CD4-positive, alpha-beta T cell treated with Interleukin-12 subunit alpha and Interleukin-12 subunit beta, for 1 hour (primary cell): ENCODE measurements around the gene LGALS3.
A peak's percentile ranks its signal among the peaks of the same experiment; 100 is the strongest.

Experiments
- DNase-seq: peaks from one replicate; pipeline ENCODE4 v3.0.0-alpha.2; 2020

The LGALS3 gene

GRCh38 chr14:55131370-55132137, 2.5 kb downstream of the LGALS3 start:
- no peak for DNase-seq

GRCh38 chr14:55133416-55133815, 4.4 kb downstream of the LGALS3 start:
- no peak for DNase-seq

DNA sequence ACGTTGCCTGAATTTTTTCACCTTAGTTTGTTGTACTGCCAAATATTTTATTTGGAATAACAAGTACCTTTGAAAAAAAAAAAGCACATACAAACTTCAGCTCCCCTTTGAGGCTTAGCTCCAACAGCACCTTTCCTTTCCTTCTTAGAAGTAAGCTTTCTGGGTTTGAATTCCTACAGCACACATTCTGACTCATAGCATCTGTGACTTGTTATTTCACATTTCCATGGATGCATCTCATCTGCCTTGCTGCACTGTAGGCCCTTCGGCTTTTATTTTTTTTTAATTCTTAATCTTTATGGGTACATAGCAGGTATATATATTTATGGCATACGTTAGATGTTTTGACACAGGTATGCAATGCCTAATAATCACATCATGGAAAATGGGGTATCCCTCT, 7.2 kb downstream of the LGALS3 start:
- no peak for DNase-seq

- no peak for DNase-seq
Measured at GRCh38 chr14:55136885-55137786, 8.1 kb downstream of the LGALS3 start.

DNA sequence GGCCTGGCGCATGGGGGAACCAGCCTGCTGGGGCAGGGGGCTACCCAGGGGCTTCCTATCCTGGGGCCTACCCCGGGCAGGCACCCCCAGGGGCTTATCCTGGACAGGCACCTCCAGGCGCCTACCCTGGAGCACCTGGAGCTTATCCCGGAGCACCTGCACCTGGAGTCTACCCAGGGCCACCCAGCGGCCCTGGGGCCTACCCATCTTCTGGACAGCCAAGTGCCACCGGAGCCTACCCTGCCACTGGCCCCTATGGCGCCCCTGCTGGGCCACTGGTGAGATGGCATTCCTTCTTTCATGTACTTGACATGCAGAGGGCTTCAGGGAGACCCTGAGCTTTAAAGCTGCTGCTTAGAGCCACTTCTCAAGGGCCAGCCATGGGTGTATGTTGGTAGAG, 9.0 kb downstream of the LGALS3 start:
- no peak for DNase-seq

- no peak for DNase-seq
Measured at GRCh38 chr14:55139141-55139540, 10.1 kb downstream of the LGALS3 start.

- no peak for DNase-seq
Measured at GRCh38 chr14:55139696-55140509, 10.9 kb downstream of the LGALS3 start.

DNA sequence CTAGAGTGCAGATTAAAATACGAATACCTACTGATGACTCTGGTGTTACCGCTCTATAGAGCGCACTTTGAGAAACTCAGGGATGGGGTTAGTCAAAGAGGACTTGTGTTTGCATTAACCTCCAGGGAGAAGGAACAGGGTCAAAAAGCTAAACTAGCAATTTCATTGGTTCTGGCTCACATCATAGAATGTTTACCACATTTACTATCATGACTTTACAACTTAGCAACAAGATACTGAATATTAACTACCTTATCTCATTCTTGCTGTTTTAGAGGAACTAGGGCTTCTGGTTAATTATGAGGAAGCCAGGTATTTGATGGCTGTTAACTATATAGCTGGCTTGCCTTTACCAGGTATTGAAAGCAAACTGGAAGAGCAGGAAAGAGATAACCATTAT, 12.8 kb downstream of the LGALS3 start:
- DNase-seq = no peak

GRCh38 chr14:55142466-55142865, 13.4 kb downstream of the LGALS3 start:
- DNase-seq = no peak

DNA sequence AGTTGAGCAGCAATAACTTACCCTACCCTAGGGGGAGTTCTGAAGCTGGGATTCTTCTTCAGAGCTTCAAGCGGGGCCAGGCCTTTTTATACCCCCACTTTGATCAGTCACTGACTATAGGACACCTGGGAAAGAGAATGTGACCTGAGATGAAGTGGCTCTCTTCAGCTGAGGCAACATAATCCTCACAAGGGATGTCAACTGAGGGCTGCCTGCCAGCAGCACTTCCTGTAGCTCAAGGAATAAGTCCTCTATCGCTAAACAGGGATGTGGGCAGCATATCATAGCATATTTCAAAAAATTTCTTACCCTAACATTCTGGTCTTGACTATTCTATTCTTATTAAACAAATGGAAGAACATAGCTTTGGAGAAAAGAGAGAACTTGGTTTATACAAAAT, 17.4 kb downstream of the LGALS3 start:
- no peak for DNase-seq

GRCh38 chr14:55151601-55152000, 22.5 kb downstream of the LGALS3 start:
- no peak for DNase-seq

DNA sequence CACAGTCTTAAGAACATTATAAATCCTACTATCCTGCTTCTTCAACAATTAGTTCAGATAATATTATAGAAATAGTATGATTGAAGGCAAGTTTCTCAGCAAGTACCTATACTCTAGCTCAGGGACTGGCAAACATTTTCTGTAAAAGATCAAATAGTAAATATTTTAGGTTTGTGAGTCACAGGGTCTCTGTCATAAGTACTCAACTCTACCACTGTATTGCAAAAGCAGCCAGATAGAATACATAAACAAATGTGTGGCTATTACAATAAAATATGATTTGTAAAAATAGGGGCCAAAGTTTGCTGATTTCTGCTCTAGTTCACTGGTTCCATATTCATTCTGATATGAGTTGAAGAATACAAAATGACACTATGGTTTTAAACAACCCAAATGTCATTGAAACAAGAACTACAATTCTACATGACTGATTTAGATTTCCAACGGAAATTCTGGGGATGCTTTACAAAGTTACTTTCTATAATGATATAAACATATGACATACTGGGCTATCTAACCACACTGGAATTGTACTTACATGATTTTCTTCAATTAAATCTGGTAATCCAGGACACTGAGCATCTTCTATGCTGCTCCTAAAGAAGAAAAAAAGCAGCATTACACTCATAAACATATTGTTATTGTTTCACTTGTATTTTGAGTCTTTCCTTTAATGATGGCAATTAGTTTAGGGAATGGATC, 23.2 kb downstream of the LGALS3 start:
- no peak for DNase-seq

DNA sequence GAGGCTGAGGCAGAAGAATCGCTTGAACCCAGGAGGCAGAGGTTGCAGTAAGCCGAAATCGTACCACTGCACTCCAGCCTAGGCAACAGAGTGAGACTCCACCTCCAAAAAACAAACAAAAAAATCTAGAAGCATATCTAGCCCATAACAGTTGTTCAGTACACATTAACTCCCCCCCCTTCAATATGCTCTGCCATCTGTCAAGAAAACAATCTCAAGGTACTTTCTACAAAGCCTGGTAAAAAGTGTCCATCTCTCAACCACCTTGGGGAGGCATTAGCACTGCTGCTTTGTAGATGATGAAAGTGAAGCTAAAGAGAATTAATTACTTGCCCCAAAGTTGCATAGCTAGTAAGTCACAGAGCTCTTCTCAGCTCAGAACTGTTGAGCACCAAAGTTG, 24.9 kb downstream of the LGALS3 start:
- no peak for DNase-seq

DNA sequence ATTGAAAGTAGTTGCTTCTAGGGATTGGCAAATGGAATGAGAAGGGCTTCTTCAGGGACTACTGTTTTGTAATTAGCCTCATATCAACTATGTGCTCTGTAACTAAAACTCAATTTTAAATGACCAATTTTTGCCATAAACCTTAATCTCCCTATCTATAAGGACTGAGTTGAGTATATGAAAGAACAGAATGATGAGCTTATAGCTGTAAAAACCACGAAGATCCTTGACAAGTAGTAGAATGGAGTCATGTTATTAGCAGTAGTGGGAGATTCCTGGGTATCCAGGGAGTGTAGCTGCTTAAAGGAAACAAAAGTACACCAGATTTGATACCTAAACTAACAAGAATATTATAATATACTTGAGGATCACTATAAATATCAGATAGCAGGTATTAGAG, 28.0 kb downstream of the LGALS3 start:
- DNase-seq = no peak

- DNase-seq = no peak
Measured at GRCh38 chr14:55158412-55158811, 29.4 kb downstream of the LGALS3 start.

- DNase-seq = peak; percentile 61
Measured at GRCh38 chr14:55160989-55161388, 31.9 kb downstream of the LGALS3 start.

DNA sequence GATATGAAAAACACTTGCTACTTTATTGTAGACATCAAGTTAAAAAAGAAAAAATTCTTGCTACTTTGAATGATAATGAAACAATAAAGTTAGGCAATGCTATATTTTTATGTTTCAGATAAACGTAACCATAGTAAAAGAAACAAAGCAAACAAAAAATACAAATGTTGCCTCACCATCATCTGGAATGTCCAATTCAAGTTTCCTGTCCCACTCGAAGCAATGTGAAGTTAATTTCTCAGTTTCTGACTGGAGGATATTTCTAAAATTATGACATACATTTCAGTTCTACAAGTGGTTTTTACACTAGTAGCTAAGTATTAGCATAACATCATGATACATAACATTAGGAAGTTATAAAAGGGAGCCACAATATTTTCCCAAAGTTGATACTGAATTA, 41.5 kb downstream of the LGALS3 start:
- DNase-seq = no peak

DNA sequence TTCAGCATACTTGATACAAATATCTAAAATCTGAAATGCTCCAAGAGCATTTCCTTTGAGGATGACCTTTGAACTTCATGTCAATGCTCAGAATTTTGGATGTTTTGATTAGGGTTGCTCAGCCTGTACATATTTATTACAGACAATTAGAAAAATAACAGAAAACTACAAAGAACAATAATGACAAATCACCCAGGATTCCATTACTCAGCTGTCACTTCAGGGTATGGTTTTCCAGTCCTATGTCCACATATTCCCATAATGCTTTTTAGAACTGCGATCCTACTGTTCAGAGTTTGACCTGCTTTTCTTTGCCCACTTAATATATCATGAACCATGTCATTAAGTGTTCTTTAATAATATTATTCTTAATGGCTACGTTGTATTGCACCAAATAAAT, 51.0 kb downstream of the LGALS3 start:
- no peak for DNase-seq

- no peak for DNase-seq
Measured at GRCh38 chr14:55180434-55180833, 51.4 kb downstream of the LGALS3 start.

GRCh38 chr14:55188686-55189295, 59.7 kb downstream of the LGALS3 start:
- no peak for DNase-seq

- no peak for DNase-seq
Measured at GRCh38 chr14:55190906-55191202, 61.8 kb downstream of the LGALS3 start.
